Astrocyte (in vitro differentiated cells and primary cell): ENCODE data around the gene LGALS3. TPM values are rescaled to one million over a fixed set of nuclear protein-coding genes. Genes with fewer than 3 reads are reported as not detected.

Experiments
- DNase-seq: peaks from one replicate; pipeline ENCODE4 v3.0.0-alpha.2; 2010; ENCODE audit warnings: low read depth
- FAIRE-seq: peaks from 2 replicates; lab custom pipeline; 2011; peaks lifted over from hg19 to GRCh38; lab: Jason Lieb, UNC
- H2AFZ ChIP-seq: 2 replicates; pipeline ENCODE4 v1.6.0; 2012; ENCODE audit warnings: low read depth, low read length, inconsistent platforms
- H3K27ac ChIP-seq: 2 replicates; pipeline ENCODE4 v1.5.1; 2011; ENCODE audit warnings: low read depth, low read length, inconsistent platforms
- H3K27me3 ChIP-seq: 2 replicates; pipeline ENCODE4 v1.6.0; 2011; ENCODE audit warnings: low read length, inconsistent platforms; ENCODE audit not compliant: insufficient read depth
- H3K36me3 ChIP-seq: 2 replicates; pipeline ENCODE4 v1.5.1; 2011; ENCODE audit warnings: low read length, inconsistent platforms; ENCODE audit not compliant: insufficient read depth
- H3K4me1 ChIP-seq: 2 replicates; pipeline ENCODE4 v1.5.1; 2011; ENCODE audit warnings: low read length, inconsistent platforms; ENCODE audit not compliant: insufficient read depth
- H3K4me2 ChIP-seq: 2 replicates; pipeline ENCODE4 v1.6.0; 2012; ENCODE audit warnings: low read length, inconsistent platforms
- H3K4me3 ChIP-seq: 2 replicates; pipeline ENCODE4 v1.5.1; 2011; ENCODE audit warnings: low read depth, mild to moderate bottlenecking, low read length, inconsistent platforms; ENCODE audit not compliant: insufficient read depth
- H3K79me2 ChIP-seq: 2 replicates; pipeline ENCODE4 v1.6.0; 2012; ENCODE audit warnings: mild to moderate bottlenecking, low read length, inconsistent platforms; ENCODE audit not compliant: insufficient read depth
- H3K9ac ChIP-seq: 2 replicates; pipeline ENCODE4 v1.6.0; 2012; ENCODE audit warnings: mild to moderate bottlenecking, low read length, inconsistent platforms
- H3K9me3 ChIP-seq: 2 replicates; pipeline ENCODE4 v1.5.1; 2012; ENCODE audit warnings: low read depth, mild to moderate bottlenecking, low read length, inconsistent platforms; ENCODE audit not compliant: insufficient read depth
- H4K20me1 ChIP-seq: 2 replicates; pipeline ENCODE4 v1.6.0; 2012; ENCODE audit warnings: low read length, inconsistent platforms; ENCODE audit not compliant: insufficient read depth
- H3K27ac Mint-ChIP-seq: one replicate; pipeline ENCODE4 v1.8.0; 2021; ENCODE audit warnings: mild to moderate bottlenecking, mixed read lengths; ENCODE audit not compliant: unreplicated experiment
- H3K27me3 Mint-ChIP-seq: one replicate; pipeline ENCODE4 v1.8.0; 2021; ENCODE audit warnings: low read depth, mixed read lengths; ENCODE audit not compliant: unreplicated experiment
- H3K36me3 Mint-ChIP-seq: one replicate; pipeline ENCODE4 v1.8.0; 2021; ENCODE audit warnings: low read depth, mixed read lengths; ENCODE audit not compliant: unreplicated experiment
- H3K4me1 Mint-ChIP-seq: one replicate; pipeline ENCODE4 v1.8.0; 2021; ENCODE audit warnings: low read depth, mixed read lengths; ENCODE audit not compliant: unreplicated experiment
- H3K4me3 Mint-ChIP-seq: one replicate; pipeline ENCODE4 v1.8.0; 2021; ENCODE audit warnings: mild to moderate bottlenecking, moderate library complexity, mixed read lengths; ENCODE audit not compliant: unreplicated experiment
- H3K9me3 Mint-ChIP-seq: one replicate; pipeline ENCODE4 v1.8.0; 2021; ENCODE audit warnings: mild to moderate bottlenecking, mixed read lengths; ENCODE audit not compliant: unreplicated experiment
- EZH2 ChIP-seq: IDR thresholded peaks from 2 replicates; pipeline ENCODE4 v1.6.1; 2012; ENCODE audit warnings: mild to moderate bottlenecking, low read length, inconsistent platforms; ENCODE audit not compliant: insufficient read depth
- total RNA-seq: library from RNA; stranded (reverse); gene quantifications from 2 replicates; pipeline ENCODE4 v1.2.1, GENCODE V29; 2021
- TF ChIP-seq, protein P1 (sequence below): IDR thresholded peaks from 2 replicates; pipeline ENCODE4 v1.5.1; 2011; ENCODE audit warnings: low read depth, mild to moderate bottlenecking, inconsistent platforms, low read length, moderate library complexity; ENCODE audit not compliant: insufficient read depth

LGALS3 gene
- total RNA-seq, 1 donor from 2014 or later = 37.4 TPM

DNA sequence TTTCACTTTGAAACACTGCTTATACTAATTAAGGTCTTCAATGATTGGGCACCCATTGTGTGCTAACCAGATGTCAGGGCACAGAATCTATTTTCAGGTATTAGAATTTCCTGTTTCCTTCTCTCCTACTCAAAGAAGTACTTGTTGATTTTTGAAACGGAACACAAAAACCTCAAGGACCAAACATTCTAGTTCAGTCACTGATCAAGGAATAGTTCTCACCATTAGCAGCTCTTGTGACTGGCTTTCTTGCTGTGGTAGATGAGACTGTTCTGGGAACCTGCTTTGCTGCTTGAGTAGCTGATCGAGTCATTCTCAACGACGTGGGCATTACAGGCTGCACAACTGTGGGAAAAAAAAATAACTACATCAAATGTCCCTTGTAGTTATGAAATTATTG is 51.4 kb downstream of the LGALS3 start:
- Mint-ChIP-seq H3K4me1 (no peaks in the 10 kb centered on the region), H3K36me3 (no peaks in the 10 kb centered on the region), H3K27me3 (no peaks in the 10 kb centered on the region), H3K9me3 (no peaks in the 10 kb centered on the region), H3K4me3 (no peak overlapping the region), H3K27ac (no peak overlapping the region)
- TF ChIP-seq, protein P1, sequence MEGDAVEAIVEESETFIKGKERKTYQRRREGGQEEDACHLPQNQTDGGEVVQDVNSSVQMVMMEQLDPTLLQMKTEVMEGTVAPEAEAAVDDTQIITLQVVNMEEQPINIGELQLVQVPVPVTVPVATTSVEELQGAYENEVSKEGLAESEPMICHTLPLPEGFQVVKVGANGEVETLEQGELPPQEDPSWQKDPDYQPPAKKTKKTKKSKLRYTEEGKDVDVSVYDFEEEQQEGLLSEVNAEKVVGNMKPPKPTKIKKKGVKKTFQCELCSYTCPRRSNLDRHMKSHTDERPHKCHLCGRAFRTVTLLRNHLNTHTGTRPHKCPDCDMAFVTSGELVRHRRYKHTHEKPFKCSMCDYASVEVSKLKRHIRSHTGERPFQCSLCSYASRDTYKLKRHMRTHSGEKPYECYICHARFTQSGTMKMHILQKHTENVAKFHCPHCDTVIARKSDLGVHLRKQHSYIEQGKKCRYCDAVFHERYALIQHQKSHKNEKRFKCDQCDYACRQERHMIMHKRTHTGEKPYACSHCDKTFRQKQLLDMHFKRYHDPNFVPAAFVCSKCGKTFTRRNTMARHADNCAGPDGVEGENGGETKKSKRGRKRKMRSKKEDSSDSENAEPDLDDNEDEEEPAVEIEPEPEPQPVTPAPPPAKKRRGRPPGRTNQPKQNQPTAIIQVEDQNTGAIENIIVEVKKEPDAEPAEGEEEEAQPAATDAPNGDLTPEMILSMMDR = no peak
- no peak for TF ChIP-seq EZH2
- Histone ChIP-seq H3K36me3 (peaks cover 8% of the 10 kb centered on the region), H3K27me3 (no peaks in the 10 kb centered on the region), H3K79me2 (peaks cover 8% of the 10 kb centered on the region), H3K27ac (peak overlapping the region; percentile 35), H3K9me3 (no peaks in the 10 kb centered on the region), H3K4me3 (no peak overlapping the region), H4K20me1 (no peaks in the 10 kb centered on the region), H2AFZ (no peak overlapping the region), H3K9ac (no peak overlapping the region), H3K4me2 (no peak overlapping the region), H3K4me1 (peaks cover 6% of the 10 kb centered on the region)
- FAIRE-seq = peak; percentile 37
- peak; percentile 20 for DNase-seq

DNA sequence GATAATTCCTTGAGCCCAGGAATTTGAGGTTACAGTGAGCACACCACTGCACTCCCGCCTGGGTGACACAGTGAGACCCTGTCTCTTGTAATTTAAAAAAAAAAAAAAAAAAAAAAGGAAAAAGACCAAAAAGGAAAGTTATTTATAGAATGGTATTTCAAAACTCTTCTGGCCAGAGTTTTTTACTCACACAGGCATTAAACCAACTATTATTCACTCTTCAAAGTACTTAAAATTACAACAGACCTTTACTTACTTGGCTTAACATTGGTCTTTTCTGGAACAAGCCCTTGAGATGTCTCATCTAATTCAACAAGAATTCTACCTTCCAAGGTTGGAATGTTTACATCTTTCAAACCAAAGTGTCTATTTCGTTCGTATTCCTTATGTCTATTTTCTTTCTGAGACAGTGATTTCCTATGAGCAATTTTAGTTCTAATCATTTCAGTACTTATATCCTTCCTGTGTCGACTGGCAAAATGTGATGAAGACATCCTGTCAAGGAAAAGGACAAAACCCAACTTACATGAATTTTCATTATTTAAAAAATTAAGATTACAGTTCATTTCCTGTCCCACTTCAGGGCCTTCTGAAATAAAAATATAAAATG is 59.7 kb downstream of the LGALS3 start:
- H2AFZ ChIP-seq = no peak overlapping the region
- Mint-ChIP-seq H3K4me3 (no peak overlapping the region), H3K36me3 (no peaks in the 10 kb centered on the region), H3K4me1 (no peaks in the 10 kb centered on the region), H3K9me3 (no peaks in the 10 kb centered on the region), H3K27me3 (no peaks in the 10 kb centered on the region), H3K27ac (no peak overlapping the region)
- no peak overlapping the region for H3K27ac ChIP-seq
- no peaks in the 10 kb centered on the region for H3K27me3 ChIP-seq
- H3K9ac ChIP-seq = no peak overlapping the region
- no peaks in the 10 kb centered on the region for H3K9me3 ChIP-seq
- peak; percentile 33 for DNase-seq
- H3K79me2 ChIP-seq = peaks cover 57% of the 10 kb centered on the region
- H3K4me2 ChIP-seq = no peak overlapping the region
- H3K4me3 ChIP-seq = no peak overlapping the region
- no peak for TF ChIP-seq EZH2
- TF ChIP-seq, protein P1 = no peak
- no peaks in the 10 kb centered on the region for H3K36me3 ChIP-seq
- no peaks in the 10 kb centered on the region for H4K20me1 ChIP-seq
- H3K4me1 ChIP-seq = no peaks in the 10 kb centered on the region
- FAIRE-seq = no peak

DNA sequence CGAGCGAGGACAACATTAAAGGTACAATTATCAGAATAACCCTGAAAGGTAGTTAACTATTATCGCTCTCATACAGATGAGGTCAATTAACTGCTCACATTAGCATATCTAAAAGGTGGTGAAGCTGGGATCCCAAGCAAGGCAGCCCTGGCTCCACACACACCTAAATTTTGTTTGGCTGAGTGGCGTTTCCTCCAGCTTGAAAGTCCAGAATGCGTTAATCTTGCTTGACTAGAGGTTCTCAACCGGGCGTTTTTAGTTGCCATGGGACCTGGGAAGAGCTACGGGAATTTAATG is 61.8 kb downstream of the LGALS3 start:
- Mint-ChIP-seq H3K36me3 (no peaks in the 10 kb centered on the region), H3K4me3 (peak overlapping the region; percentile 98), H3K27ac (no peak overlapping the region), H3K4me1 (no peaks in the 10 kb centered on the region), H3K27me3 (no peaks in the 10 kb centered on the region), H3K9me3 (no peaks in the 10 kb centered on the region)
- peak overlapping the region; percentile 94 for H2AFZ ChIP-seq
- no peak for FAIRE-seq
- H4K20me1 ChIP-seq = no peaks in the 10 kb centered on the region
- no peak for TF ChIP-seq EZH2
- TF ChIP-seq, protein P1 = no peak
- peak overlapping the region; percentile 91 for H3K4me3 ChIP-seq
- DNase-seq = no peak
- no peaks in the 10 kb centered on the region for H3K27me3 ChIP-seq
- H3K36me3 ChIP-seq = no peaks in the 10 kb centered on the region
- no peaks in the 10 kb centered on the region for H3K4me1 ChIP-seq
- H3K9ac ChIP-seq = peak overlapping the region; percentile 82
- H3K27ac ChIP-seq = peak overlapping the region; percentile 60
- H3K79me2 ChIP-seq = peaks cover 49% of the 10 kb centered on the region
- H3K9me3 ChIP-seq = no peaks in the 10 kb centered on the region
- peak overlapping the region; percentile 89 for H3K4me2 ChIP-seq
